RCC 7860 (cell line): Measurements from ENCODE around the gene C1QTNF8.

ENCODE experiments used
- DNase-seq: peaks from one replicate; pipeline ENCODE4 v3.0.0-alpha.2; 2015; ENCODE audit warnings: low spot score
- FAIRE-seq: peaks from 2 replicates; lab custom pipeline; 2012; peaks lifted over from hg19 to GRCh38; lab: Jason Lieb, UNC

C1QTNF8 gene

GRCh38 chr16:1080801-1081733 lies 15.0 kb downstream of the C1QTNF8 start:
- DNase-seq = no peak
- no peak for FAIRE-seq

GRCh38 chr16:1079786-1080525 lies 16.1 kb downstream of the C1QTNF8 start:
- DNase-seq = no peak
- no peak for FAIRE-seq

DNA sequence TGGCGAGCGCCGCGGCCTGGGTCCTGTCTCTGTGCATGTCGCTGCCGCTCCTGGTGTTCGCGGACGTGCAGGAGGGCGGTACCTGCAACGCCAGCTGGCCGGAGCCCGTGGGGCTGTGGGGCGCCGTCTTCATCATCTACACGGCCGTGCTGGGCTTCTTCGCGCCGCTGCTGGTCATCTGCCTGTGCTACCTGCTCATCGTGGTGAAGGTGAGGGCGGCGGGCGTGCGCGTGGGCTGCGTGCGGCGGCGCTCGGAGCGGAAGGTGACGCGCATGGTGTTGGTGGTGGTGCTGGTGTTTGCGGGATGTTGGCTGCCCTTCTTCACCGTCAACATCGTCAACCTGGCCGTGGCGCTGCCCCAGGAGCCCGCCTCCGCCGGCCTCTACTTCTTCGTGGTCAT lies 16.7 kb downstream of the C1QTNF8 start:
- DNase-seq (no peak), FAIRE-seq (no peak)

- FAIRE-seq (no peak), DNase-seq (no peak)
These were observed 17.4 kb downstream of the C1QTNF8 start for GRCh38 chr16:1078579-1079021.

GRCh38 chr16:1077877-1078578 lies 18.0 kb downstream of the C1QTNF8 start:
- DNase-seq (no peak), FAIRE-seq (no peak)

DNA sequence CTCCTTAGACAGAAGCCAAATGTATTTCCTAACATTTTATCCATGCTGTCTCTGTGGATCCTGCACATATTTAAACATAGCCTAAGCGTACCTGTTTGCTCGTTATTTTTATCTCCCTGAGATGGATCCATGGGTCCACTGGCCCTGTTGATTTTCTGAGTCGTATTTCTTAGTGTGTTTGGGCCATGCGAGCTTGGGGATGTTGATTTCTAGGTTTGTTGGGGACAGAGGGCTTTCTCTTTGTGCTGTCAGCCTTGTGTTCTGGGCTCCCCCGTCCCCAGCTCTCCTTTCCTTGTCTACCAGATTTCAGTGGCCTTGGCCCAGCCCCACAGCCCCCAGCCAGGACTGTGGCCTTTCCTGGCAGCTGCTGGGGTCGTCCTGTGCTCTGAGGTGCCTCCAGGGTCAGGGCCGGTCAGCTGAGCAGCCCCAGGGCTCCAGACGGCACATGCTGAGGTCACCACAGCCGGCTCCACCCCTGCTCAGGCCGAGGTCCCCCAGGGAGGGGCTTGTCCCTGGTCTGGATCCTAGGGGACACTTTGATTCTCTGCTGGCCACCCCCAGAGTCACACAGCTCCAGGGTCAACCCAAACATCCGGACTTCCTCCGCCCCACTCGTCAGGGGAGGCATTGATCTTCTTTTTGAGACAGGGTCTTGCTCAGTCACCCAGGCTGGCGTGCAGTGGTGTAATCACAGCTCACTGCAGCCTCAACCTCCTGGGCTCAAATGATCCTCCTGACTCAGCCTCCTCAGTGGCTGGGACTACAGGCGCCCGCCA lies 19.1 kb downstream of the C1QTNF8 start:
- FAIRE-seq (no peak), DNase-seq (no peak)

GRCh38 chr16:1075546-1075945 lies 20.5 kb downstream of the C1QTNF8 start:
- no peak for FAIRE-seq
- DNase-seq = no peak

- DNase-seq = no peak
These were observed 21.7 kb downstream of the C1QTNF8 start for GRCh38 chr16:1074379-1074649.

DNA sequence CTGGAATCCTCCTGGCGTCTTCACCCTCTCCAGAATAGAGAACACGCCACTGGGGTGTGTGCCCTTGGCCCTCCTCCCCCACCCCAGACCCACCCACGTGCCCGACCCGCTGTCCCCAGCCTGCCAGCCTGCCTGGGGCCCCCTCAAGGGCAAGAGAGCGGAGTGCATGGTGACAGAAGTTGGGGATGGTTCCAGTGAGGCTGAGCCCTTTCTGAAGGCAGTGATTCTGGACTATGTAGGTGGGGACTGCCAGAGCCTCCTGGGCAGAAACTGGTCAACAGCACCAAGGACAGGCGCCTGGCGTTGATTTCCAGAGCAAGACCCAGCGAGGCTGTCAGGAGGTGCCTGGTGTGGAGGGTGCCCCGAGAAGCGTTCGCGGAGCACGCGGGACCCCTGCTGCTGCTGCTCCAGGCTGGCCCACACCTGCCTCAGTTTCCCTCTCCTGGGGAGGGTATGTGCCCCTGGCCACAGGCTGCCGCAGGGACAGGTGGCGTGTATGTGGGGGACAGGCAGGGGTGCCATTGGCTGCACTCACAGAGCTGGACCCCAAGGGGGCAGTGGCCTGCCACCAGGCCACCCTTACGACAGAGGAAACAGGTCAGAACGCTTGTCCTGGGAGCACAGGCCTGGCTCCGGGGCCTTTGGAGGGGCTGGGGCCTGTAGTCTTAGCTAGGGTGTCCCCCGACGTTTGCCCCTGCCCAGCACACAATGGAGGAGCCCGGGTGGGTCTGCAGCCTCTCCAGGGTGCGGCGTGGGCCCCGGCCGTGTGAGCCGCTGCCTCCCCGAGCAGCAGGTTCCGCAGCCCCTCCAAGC lies 22.3 kb downstream of the C1QTNF8 start:
- no peak for DNase-seq
- FAIRE-seq = no peak

More at GRCh38 chr16:1074379-1074649, 21.7 kb downstream of the C1QTNF8 start:
- FAIRE-seq = no peak

DNA sequence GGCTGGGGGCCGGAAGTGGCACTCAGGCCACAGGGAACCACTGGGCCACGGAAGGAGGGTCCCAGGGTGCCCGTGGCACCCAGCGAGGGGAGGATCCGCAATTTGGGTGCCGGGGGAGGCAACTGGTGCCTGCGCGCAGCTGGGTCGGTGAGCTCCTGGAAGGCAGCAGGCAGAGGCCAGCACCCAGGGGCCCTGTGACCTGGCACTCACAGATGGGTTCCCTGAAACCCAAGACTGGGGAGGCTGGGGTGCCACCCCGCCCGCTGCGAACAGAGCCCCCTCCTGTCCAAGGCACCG lies 22.8 kb downstream of the C1QTNF8 start:
- FAIRE-seq = no peak
- DNase-seq = no peak

- FAIRE-seq (no peak), DNase-seq (no peak)
These were observed 23.4 kb downstream of the C1QTNF8 start, which contains the start of gene SSTR5 for GRCh38 chr16:1072526-1073261. TSS of gene SSTR5 (plus strand) at chr16:1072747. CDS start at chr16:1078869, 6,122 bp downstream.

DNA sequence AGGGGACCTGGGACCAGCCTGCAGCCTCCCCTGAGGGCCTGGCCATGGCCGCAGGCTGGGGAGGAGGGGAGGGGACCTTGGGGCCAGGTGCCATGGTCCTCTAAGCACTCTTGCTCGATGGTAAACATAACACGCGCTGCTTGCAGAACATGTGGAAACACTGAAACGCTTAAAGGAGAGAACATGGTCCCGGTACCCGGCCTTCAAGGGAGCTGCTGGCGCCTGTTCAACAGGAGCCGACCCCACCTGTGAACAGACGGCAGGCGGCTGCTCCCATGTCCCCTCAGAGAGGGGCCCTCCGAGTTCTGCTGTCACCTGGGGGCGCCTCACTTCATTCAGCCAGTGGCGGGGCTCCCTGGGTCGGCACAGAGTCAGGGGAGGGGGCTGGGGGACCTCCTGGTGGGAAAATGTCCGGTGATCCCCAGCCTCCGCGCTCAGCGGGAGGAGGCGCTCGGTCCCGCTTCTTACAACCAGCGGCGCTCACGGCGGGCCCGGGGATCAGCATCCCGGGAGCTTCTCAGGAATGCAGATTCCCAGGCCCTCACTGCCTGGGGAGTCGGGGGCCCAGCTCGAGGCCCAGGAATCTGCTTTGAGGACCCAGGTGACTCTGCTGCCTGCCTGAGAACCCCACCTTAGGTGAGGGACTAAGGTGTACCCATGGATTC lies 24.4 kb downstream of the C1QTNF8 start:
- FAIRE-seq = no peak
- no peak for DNase-seq

DNA sequence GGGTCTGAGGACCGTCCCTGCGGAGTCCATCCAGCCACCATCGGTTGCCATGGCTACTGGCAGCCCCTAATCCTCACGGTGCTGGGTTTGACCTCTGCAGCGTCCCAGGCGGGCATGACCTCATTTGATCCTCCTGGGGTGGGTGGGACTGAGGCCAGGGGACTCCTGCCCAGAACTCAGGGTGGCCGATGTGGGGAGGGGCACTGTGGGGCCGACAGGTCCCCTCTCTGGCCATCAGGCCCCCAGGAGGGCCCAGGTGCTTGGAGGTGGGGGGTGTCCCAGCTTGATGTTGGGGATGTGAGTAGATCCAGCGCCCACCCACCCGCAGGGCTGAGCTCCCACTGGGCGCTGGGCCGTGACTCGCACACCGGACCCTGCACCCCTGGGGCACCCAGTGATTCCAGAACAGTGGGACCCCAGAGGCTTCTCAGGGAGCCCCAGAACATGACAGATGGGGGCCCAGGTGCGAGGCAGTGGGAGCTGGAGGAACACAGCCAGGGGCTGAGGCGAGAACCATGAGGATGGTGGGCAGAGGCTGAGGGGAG lies 25.1 kb downstream of the C1QTNF8 start:
- no peak for FAIRE-seq
- no peak for DNase-seq

DNA sequence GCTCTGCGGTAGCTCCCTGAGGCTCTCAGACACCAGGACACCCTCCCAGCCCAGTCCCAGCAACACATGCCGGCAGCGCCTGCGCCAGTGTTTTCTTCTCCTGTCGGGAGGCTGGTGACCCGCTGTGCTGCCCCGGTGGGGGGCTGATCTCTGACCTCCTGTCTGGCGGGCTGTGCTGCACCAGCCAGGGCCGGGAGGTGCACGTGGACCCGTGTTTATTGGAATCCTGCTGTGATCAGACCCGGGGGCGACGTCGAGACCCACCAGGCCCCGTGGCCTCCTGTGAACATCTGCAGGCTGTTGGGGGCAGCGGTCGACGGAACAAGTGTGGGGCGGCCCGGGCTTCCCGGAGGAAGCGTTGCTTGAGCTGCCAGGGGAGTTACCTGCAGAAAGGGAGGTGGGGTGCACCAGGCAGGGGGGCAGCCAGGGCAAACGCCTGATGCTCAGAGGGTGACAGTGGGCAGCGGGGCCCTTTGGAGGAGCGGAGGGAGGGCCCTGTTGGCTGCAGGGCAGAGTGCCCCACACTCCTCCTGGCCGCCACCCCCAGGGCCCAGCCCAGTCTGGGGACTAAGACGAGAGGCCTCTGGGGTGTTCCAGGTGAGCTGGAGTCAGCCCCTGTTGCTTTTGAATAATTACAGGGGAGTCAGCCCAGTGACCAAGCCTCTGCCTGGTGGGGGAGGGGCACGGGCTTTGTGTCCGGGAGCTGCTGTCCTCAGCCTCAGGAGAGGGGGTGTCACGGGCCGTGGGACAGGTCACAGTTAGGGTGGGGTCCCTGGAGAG lies 25.8 kb downstream of the C1QTNF8 start:
- DNase-seq = no peak
- no peak for FAIRE-seq

- DNase-seq (no peak), FAIRE-seq (no peak)
These were observed 26.9 kb downstream of the C1QTNF8 start for GRCh38 chr16:1069154-1069553.

- DNase-seq (no peak), FAIRE-seq (no peak)
These were observed 27.6 kb downstream of the C1QTNF8 start for GRCh38 chr16:1068451-1068850.

GRCh38 chr16:1067629-1068028 lies 28.4 kb downstream of the C1QTNF8 start:
- no peak for FAIRE-seq
- no peak for DNase-seq
